Measurements from ENCODE around the gene GNPTAB.

Gene GNPTAB

DNA sequence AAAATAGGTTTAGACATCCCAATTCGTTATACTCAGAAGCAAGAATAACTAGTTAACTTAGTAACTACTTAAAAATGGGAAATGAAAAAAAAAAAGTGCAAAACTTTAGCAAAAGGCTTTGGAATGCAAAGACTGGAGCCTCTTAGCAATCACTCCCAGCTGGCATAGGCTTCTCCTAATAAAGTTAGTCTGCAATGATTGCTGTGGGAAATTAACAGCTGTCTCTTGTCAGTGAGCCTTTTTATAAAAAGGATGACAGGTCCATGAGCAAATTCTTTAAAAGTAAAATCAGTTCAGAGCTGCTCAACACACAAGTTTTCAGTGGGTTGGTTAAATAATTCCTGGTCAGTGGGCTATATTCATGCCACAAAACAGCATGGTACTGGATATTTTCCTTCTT is 84.1 kb downstream of the GNPTAB start:
- Histone ChIP-seq H3K4me1 (ENCODE audit: low read depth, poor library complexity, severe bottlenecking) (peaks cover 10% of the 10 kb centered on the region), H2AFZ (ENCODE audit: low read depth) (no peak overlapping the region), H4K20me1 (ENCODE audit: insufficient read depth) (no peaks in the 10 kb centered on the region), H3K9ac (no peak overlapping the region), H3K27ac (no peak overlapping the region), H3K4me2 (no peak overlapping the region), H3K4me3 (IDR thresholded peaks at IDR 0.05; ENCODE audit: insufficient read depth, low read depth, low read length) (no peak overlapping the region), H3K36me3 (ENCODE audit: insufficient read depth) (no peaks in the 10 kb centered on the region), H3K79me2 (ENCODE audit: insufficient read depth, low read depth) (no peaks in the 10 kb centered on the region), H3K27me3 (ENCODE audit: insufficient read depth, low read depth) (no peaks in the 10 kb centered on the region)
- TF ChIP-seq, protein P1, sequence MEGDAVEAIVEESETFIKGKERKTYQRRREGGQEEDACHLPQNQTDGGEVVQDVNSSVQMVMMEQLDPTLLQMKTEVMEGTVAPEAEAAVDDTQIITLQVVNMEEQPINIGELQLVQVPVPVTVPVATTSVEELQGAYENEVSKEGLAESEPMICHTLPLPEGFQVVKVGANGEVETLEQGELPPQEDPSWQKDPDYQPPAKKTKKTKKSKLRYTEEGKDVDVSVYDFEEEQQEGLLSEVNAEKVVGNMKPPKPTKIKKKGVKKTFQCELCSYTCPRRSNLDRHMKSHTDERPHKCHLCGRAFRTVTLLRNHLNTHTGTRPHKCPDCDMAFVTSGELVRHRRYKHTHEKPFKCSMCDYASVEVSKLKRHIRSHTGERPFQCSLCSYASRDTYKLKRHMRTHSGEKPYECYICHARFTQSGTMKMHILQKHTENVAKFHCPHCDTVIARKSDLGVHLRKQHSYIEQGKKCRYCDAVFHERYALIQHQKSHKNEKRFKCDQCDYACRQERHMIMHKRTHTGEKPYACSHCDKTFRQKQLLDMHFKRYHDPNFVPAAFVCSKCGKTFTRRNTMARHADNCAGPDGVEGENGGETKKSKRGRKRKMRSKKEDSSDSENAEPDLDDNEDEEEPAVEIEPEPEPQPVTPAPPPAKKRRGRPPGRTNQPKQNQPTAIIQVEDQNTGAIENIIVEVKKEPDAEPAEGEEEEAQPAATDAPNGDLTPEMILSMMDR (conservative IDR thresholded peaks at IDR 0.05; ENCODE audit: low read depth, low read length) = no peak

DNA sequence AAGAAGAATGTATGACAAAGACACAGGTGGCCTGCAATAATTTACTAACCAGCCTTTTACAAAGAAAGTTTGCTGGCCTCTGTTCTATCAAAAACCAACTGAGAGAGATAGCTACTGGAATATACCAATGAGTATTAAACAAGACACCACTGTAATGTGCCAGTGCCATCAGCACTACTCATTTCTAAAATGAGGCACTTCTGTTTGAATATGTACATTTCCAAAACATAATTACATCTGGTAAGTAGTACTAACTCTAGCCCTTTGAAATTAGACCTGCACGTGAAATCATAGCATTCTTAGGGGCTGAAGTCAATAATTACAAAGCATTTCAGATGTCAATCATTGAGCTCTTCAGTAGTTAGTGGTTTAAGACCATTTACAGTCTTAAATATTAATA is 84.6 kb downstream of the GNPTAB start:
- Histone ChIP-seq H4K20me1 (ENCODE audit: insufficient read depth) (no peaks in the 10 kb centered on the region), H3K9ac (no peak overlapping the region), H3K4me3 (IDR thresholded peaks at IDR 0.05; ENCODE audit: insufficient read depth, low read depth, low read length) (no peak overlapping the region), H3K4me1 (ENCODE audit: low read depth, poor library complexity, severe bottlenecking) (peaks cover 10% of the 10 kb centered on the region), H3K79me2 (ENCODE audit: insufficient read depth, low read depth) (no peaks in the 10 kb centered on the region), H3K4me2 (no peak overlapping the region), H3K27me3 (ENCODE audit: insufficient read depth, low read depth) (no peaks in the 10 kb centered on the region), H3K27ac (no peak overlapping the region), H2AFZ (ENCODE audit: low read depth) (no peak overlapping the region), H3K36me3 (ENCODE audit: insufficient read depth) (no peaks in the 10 kb centered on the region)
- TF ChIP-seq, protein P1 (conservative IDR thresholded peaks at IDR 0.05; ENCODE audit: low read depth, low read length) = no peak

DNA sequence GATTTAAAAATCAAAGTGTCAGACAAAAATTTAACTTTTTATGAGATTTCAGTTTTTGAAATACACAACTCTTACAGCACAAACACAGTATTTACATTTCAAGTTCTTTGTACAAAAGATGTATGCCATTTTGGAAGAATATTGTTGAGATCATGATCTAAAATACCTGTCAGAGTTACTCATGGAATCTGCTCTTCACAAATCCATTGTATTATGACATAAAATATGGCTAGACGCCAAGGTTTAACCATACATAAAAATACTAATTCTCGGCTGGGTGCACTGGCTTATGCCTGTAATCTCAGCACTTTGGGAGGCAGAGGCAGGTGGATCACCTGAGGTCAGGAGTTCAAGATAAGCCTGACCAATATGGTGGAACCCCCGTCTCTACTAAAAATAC is 85.3 kb downstream of the GNPTAB start:
- no peak overlapping the region for H2AFZ ChIP-seq (ENCODE audit: low read depth)
- H3K4me2 ChIP-seq = no peak overlapping the region
- H3K36me3 ChIP-seq (ENCODE audit: insufficient read depth) = no peaks in the 10 kb centered on the region
- TF ChIP-seq, protein P1 (conservative IDR thresholded peaks at IDR 0.05; ENCODE audit: low read depth, low read length) = no peak
- H3K4me3 ChIP-seq (IDR thresholded peaks at IDR 0.05; ENCODE audit: insufficient read depth, low read depth, low read length) = no peak overlapping the region
- no peak overlapping the region for H3K9ac ChIP-seq
- H3K79me2 ChIP-seq (ENCODE audit: insufficient read depth, low read depth) = no peaks in the 10 kb centered on the region
- no peaks in the 10 kb centered on the region for H3K27me3 ChIP-seq (ENCODE audit: insufficient read depth, low read depth)
- peaks cover 10% of the 10 kb centered on the region for H3K4me1 ChIP-seq (ENCODE audit: low read depth, poor library complexity, severe bottlenecking)
- no peaks in the 10 kb centered on the region for H4K20me1 ChIP-seq (ENCODE audit: insufficient read depth)
- no peak overlapping the region for H3K27ac ChIP-seq

- Histone ChIP-seq H2AFZ (ENCODE audit: low read depth) (no peak overlapping the region), H3K27me3 (ENCODE audit: insufficient read depth, low read depth) (no peaks in the 10 kb centered on the region), H3K4me1 (ENCODE audit: low read depth, poor library complexity, severe bottlenecking) (peaks cover 10% of the 10 kb centered on the region), H3K79me2 (ENCODE audit: insufficient read depth, low read depth) (no peaks in the 10 kb centered on the region), H3K9ac (no peak overlapping the region), H3K27ac (no peak overlapping the region), H3K4me3 (IDR thresholded peaks at IDR 0.05; ENCODE audit: insufficient read depth, low read depth, low read length) (no peak overlapping the region), H4K20me1 (ENCODE audit: insufficient read depth) (no peaks in the 10 kb centered on the region), H3K4me2 (no peak overlapping the region), H3K36me3 (ENCODE audit: insufficient read depth) (no peaks in the 10 kb centered on the region)
- TF ChIP-seq, protein P1 (conservative IDR thresholded peaks at IDR 0.05; ENCODE audit: low read depth, low read length) = no peak
Observed at GRCh38 chr12:101743724-101744472, 86.9 kb downstream of the GNPTAB start.

All from KMS-11 (cell line).